ENCODE results near the gene BATF2.

BATF2 gene

GRCh38 chr11:64996710-64997380 is at the start of gene BATF2:
Gene BATF2, minus strand, starts transcription at chr11:64996971. Its CDS starts 57 bp downstream, at chr11:64996914.
- H3K27ac ChIP-seq (ENCODE audit: low read depth, low read length): peak within 1 kb of the TSS; percentile 64
- H3K27me3 ChIP-seq (ENCODE audit: control insufficient read depth in 1 of 2, insufficient read depth in 2 of 2, low read length in 2 of 2): no peaks in the 10 kb centered on the region
- H3K9ac ChIP-seq (ENCODE audit: low read length): peak within 1 kb of the TSS; percentile 91
- H3K4me3 ChIP-seq (ENCODE audit: low read depth in 1 of 2, low read length in 2 of 2): peak within 1 kb of the TSS; percentile 51 to 88
- H3K9me3 ChIP-seq (ENCODE audit: low read length): no peaks in the 10 kb centered on the region
- no peaks in the 10 kb centered on the region for H3K36me3 ChIP-seq (ENCODE audit: insufficient read depth, low read length)
- peaks cover 21% of the 10 kb centered on the region for H3K4me1 ChIP-seq (ENCODE audit: insufficient read depth, low read length)

- no peaks in the 10 kb centered on the region for H3K27me3 ChIP-seq (ENCODE audit: control insufficient read depth in 1 of 2, insufficient read depth in 2 of 2, low read length in 2 of 2)
- H3K9me3 ChIP-seq (ENCODE audit: low read length): no peaks in the 10 kb centered on the region
- H3K27ac ChIP-seq (ENCODE audit: low read depth, low read length): no peak overlapping the region
- H3K4me1 ChIP-seq (ENCODE audit: insufficient read depth, low read length): peaks cover 24% of the 10 kb centered on the region
- no peak overlapping the region for H3K4me3 ChIP-seq (ENCODE audit: low read depth in 1 of 2, low read length in 2 of 2)
- H3K9ac ChIP-seq (ENCODE audit: low read length): no peak overlapping the region
- H3K36me3 ChIP-seq (ENCODE audit: insufficient read depth, low read length): peaks cover 11% of the 10 kb centered on the region
Observed at GRCh38 chr11:65045728-65046127, 49.0 kb upstream of the BATF2 start.

GRCh38 chr11:65045061-65045460 is 48.3 kb upstream of the BATF2 start:
- H3K27ac ChIP-seq (ENCODE audit: low read depth, low read length): no peak overlapping the region
- peaks cover 24% of the 10 kb centered on the region for H3K4me1 ChIP-seq (ENCODE audit: insufficient read depth, low read length)
- no peaks in the 10 kb centered on the region for H3K9me3 ChIP-seq (ENCODE audit: low read length)
- H3K9ac ChIP-seq (ENCODE audit: low read length): no peak overlapping the region
- H3K36me3 ChIP-seq (ENCODE audit: insufficient read depth, low read length): peaks cover 11% of the 10 kb centered on the region
- no peaks in the 10 kb centered on the region for H3K27me3 ChIP-seq (ENCODE audit: control insufficient read depth in 1 of 2, insufficient read depth in 2 of 2, low read length in 2 of 2)
- no peak overlapping the region for H3K4me3 ChIP-seq (ENCODE audit: low read depth in 1 of 2, low read length in 2 of 2)

GRCh38 chr11:65043881-65044501 is 47.2 kb upstream of the BATF2 start:
- Histone ChIP-seq H3K9ac (ENCODE audit: low read length) (no peak overlapping the region), H3K4me3 (ENCODE audit: low read depth in 1 of 2, low read length in 2 of 2) (no peak overlapping the region), H3K27ac (ENCODE audit: low read depth, low read length) (no peak overlapping the region), H3K36me3 (ENCODE audit: insufficient read depth, low read length) (peaks cover 18% of the 10 kb centered on the region), H3K4me1 (ENCODE audit: insufficient read depth, low read length) (peaks cover 24% of the 10 kb centered on the region), H3K9me3 (ENCODE audit: low read length) (no peaks in the 10 kb centered on the region), H3K27me3 (ENCODE audit: control insufficient read depth in 1 of 2, insufficient read depth in 2 of 2, low read length in 2 of 2) (no peaks in the 10 kb centered on the region)

GRCh38 chr11:65042891-65043290 is 46.1 kb upstream of the BATF2 start:
- Histone ChIP-seq H3K4me1 (ENCODE audit: insufficient read depth, low read length) (peaks cover 18% of the 10 kb centered on the region), H3K4me3 (ENCODE audit: low read depth in 1 of 2, low read length in 2 of 2) (no peak overlapping the region), H3K9ac (ENCODE audit: low read length) (no peak overlapping the region)

GRCh38 chr11:65040847-65041622 is 44.3 kb upstream of the BATF2 start, which contains the start of gene SAC3D1:
Gene SAC3D1, plus strand, starts transcription at chr11:65041210. Its CDS starts 83 bp downstream, at chr11:65041293.
- no peaks in the 10 kb centered on the region for H3K27me3 ChIP-seq (ENCODE audit: control insufficient read depth in 1 of 2, insufficient read depth in 2 of 2, low read length in 2 of 2)
- H3K4me3 ChIP-seq (ENCODE audit: low read depth in 1 of 2, low read length in 2 of 2): peak within 1 kb of the TSS; percentile 70 to 71
- peak within 1 kb of the TSS; percentile 91 for H3K27ac ChIP-seq (ENCODE audit: low read depth, low read length)
- peaks cover 35% of the 10 kb centered on the region for H3K36me3 ChIP-seq (ENCODE audit: insufficient read depth, low read length)
- peaks cover 10% of the 10 kb centered on the region for H3K4me1 ChIP-seq (ENCODE audit: insufficient read depth, low read length)
- no peaks in the 10 kb centered on the region for H3K9me3 ChIP-seq (ENCODE audit: low read length)
- no peak within 1 kb of the TSS for H3K9ac ChIP-seq (ENCODE audit: low read length)

More at GRCh38 chr11:65042891-65043290, 46.1 kb upstream of the BATF2 start:
- H3K9me3 ChIP-seq (ENCODE audit: low read length): no peaks in the 10 kb centered on the region
- H3K27ac ChIP-seq (ENCODE audit: low read depth, low read length): no peak overlapping the region
- H3K27me3 ChIP-seq (ENCODE audit: control insufficient read depth in 1 of 2, insufficient read depth in 2 of 2, low read length in 2 of 2): no peaks in the 10 kb centered on the region
- peaks cover 26% of the 10 kb centered on the region for H3K36me3 ChIP-seq (ENCODE audit: insufficient read depth, low read length)

GRCh38 chr11:65040520-65040846 is 43.7 kb upstream of the BATF2 start:
- Histone ChIP-seq H3K4me3 (ENCODE audit: low read depth in 1 of 2, low read length in 2 of 2) (peak overlapping the region; percentile 70 to 71), H3K9me3 (ENCODE audit: low read length) (no peaks in the 10 kb centered on the region), H3K9ac (ENCODE audit: low read length) (no peak overlapping the region), H3K27me3 (ENCODE audit: control insufficient read depth in 1 of 2, insufficient read depth in 2 of 2, low read length in 2 of 2) (no peaks in the 10 kb centered on the region), H3K4me1 (ENCODE audit: insufficient read depth, low read length) (peaks cover 10% of the 10 kb centered on the region), H3K36me3 (ENCODE audit: insufficient read depth, low read length) (peaks cover 41% of the 10 kb centered on the region), H3K27ac (ENCODE audit: low read depth, low read length) (peak overlapping the region; percentile 91)

- peaks cover 57% of the 10 kb centered on the region for H3K36me3 ChIP-seq (ENCODE audit: insufficient read depth, low read length)
Observed at GRCh38 chr11:65036931-65037330, 40.2 kb upstream of the BATF2 start.

GRCh38 chr11:65035579-65035978 is 38.8 kb upstream of the BATF2 start:
- Histone ChIP-seq H3K27ac (ENCODE audit: low read depth, low read length) (no peak overlapping the region), H3K36me3 (ENCODE audit: insufficient read depth, low read length) (peaks cover 60% of the 10 kb centered on the region)

More at GRCh38 chr11:65036931-65037330, 40.2 kb upstream of the BATF2 start:
- no peaks in the 10 kb centered on the region for H3K4me1 ChIP-seq (ENCODE audit: insufficient read depth, low read length)
- no peaks in the 10 kb centered on the region for H3K27me3 ChIP-seq (ENCODE audit: control insufficient read depth in 1 of 2, insufficient read depth in 2 of 2, low read length in 2 of 2)
- H3K9me3 ChIP-seq (ENCODE audit: low read length): no peaks in the 10 kb centered on the region
- H3K9ac ChIP-seq (ENCODE audit: low read length): no peak overlapping the region
- no peak overlapping the region for H3K27ac ChIP-seq (ENCODE audit: low read depth, low read length)
- H3K4me3 ChIP-seq (ENCODE audit: low read depth in 1 of 2, low read length in 2 of 2): no peak overlapping the region

GRCh38 chr11:65034423-65034822 is 37.7 kb upstream of the BATF2 start:
- no peaks in the 10 kb centered on the region for H3K4me1 ChIP-seq (ENCODE audit: insufficient read depth, low read length)
- no peak overlapping the region for H3K9ac ChIP-seq (ENCODE audit: low read length)
- no peaks in the 10 kb centered on the region for H3K27me3 ChIP-seq (ENCODE audit: control insufficient read depth in 1 of 2, insufficient read depth in 2 of 2, low read length in 2 of 2)
- H3K27ac ChIP-seq (ENCODE audit: low read depth, low read length): no peak overlapping the region
- H3K4me3 ChIP-seq (ENCODE audit: low read depth in 1 of 2, low read length in 2 of 2): no peak overlapping the region
- peaks cover 54% of the 10 kb centered on the region for H3K36me3 ChIP-seq (ENCODE audit: insufficient read depth, low read length)
- H3K9me3 ChIP-seq (ENCODE audit: low read length): no peaks in the 10 kb centered on the region

More at GRCh38 chr11:65035579-65035978, 38.8 kb upstream of the BATF2 start:
- H3K9me3 ChIP-seq (ENCODE audit: low read length): no peaks in the 10 kb centered on the region
- no peaks in the 10 kb centered on the region for H3K4me1 ChIP-seq (ENCODE audit: insufficient read depth, low read length)
- no peak overlapping the region for H3K4me3 ChIP-seq (ENCODE audit: low read depth in 1 of 2, low read length in 2 of 2)
- H3K9ac ChIP-seq (ENCODE audit: low read length): no peak overlapping the region
- no peaks in the 10 kb centered on the region for H3K27me3 ChIP-seq (ENCODE audit: control insufficient read depth in 1 of 2, insufficient read depth in 2 of 2, low read length in 2 of 2)

- peaks cover 8% of the 10 kb centered on the region for H3K4me1 ChIP-seq (ENCODE audit: insufficient read depth, low read length)
- no peak overlapping the region for H3K27ac ChIP-seq (ENCODE audit: low read depth, low read length)
- H3K4me3 ChIP-seq (ENCODE audit: low read depth in 1 of 2, low read length in 2 of 2): no peak overlapping the region
- H3K27me3 ChIP-seq (ENCODE audit: control insufficient read depth in 1 of 2, insufficient read depth in 2 of 2, low read length in 2 of 2): no peaks in the 10 kb centered on the region
- no peak overlapping the region for H3K9ac ChIP-seq (ENCODE audit: low read length)
- no peaks in the 10 kb centered on the region for H3K9me3 ChIP-seq (ENCODE audit: low read length)
- H3K36me3 ChIP-seq (ENCODE audit: insufficient read depth, low read length): peaks cover 39% of the 10 kb centered on the region
Observed at GRCh38 chr11:65032216-65032615, 35.4 kb upstream of the BATF2 start.

All from muscle layer of colon (tissue), 2 donors.